PFSK-1 (cell line): ENCODE data around the gene MYO10.

Experiments used
- POLR2AphosphoS5 ChIP-seq: IDR thresholded peaks from 2 replicates; pipeline ENCODE4 v1.6.1; 2012; ENCODE audit warnings: low read depth, mild to moderate bottlenecking, control low read depth, low read length, moderate library complexity
- TF ChIP-seq, protein P1 (sequence below), 2 experiments: IDR thresholded peaks; 2 replicates each; pipeline versions ENCODE4 v1.6.1 to v1.8.0; 2011 to 2012; ENCODE audit warnings: low read depth in 2 of 2, low read length in 2 of 2, control low read depth in 1 of 2, inconsistent platforms in 1 of 2, mild to moderate bottlenecking in 1 of 2, moderate library complexity in 1 of 2; ENCODE audit not compliant: insufficient read depth in 1 of 2

GRCh38 chr5:16736158-16736995 lies 199.7 kb downstream of the MYO10 start:
- TF ChIP-seq, protein P1, sequence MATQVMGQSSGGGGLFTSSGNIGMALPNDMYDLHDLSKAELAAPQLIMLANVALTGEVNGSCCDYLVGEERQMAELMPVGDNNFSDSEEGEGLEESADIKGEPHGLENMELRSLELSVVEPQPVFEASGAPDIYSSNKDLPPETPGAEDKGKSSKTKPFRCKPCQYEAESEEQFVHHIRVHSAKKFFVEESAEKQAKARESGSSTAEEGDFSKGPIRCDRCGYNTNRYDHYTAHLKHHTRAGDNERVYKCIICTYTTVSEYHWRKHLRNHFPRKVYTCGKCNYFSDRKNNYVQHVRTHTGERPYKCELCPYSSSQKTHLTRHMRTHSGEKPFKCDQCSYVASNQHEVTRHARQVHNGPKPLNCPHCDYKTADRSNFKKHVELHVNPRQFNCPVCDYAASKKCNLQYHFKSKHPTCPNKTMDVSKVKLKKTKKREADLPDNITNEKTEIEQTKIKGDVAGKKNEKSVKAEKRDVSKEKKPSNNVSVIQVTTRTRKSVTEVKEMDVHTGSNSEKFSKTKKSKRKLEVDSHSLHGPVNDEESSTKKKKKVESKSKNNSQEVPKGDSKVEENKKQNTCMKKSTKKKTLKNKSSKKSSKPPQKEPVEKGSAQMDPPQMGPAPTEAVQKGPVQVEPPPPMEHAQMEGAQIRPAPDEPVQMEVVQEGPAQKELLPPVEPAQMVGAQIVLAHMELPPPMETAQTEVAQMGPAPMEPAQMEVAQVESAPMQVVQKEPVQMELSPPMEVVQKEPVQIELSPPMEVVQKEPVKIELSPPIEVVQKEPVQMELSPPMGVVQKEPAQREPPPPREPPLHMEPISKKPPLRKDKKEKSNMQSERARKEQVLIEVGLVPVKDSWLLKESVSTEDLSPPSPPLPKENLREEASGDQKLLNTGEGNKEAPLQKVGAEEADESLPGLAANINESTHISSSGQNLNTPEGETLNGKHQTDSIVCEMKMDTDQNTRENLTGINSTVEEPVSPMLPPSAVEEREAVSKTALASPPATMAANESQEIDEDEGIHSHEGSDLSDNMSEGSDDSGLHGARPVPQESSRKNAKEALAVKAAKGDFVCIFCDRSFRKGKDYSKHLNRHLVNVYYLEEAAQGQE (IDR thresholded peaks at IDR 0.05; ENCODE audit: insufficient read depth in 1 of 2, low read depth in 2 of 2, low read length in 2 of 2): no peak; a peak in 1 of 4 replicates
- TF ChIP-seq POLR2AphosphoS5: peak; percentile 66; the same call in 1 of the 2 replicates
